Measurements from ENCODE around the gene HECTD4.

HECTD4 gene

GRCh38 chr12:112258926-112259325 is 123.3 kb downstream of the HECTD4 start:
- no peak for TF ChIP-seq CTCF (IDR thresholded peaks at IDR 0.05)

GRCh38 chr12:112256780-112257179 is 125.5 kb downstream of the HECTD4 start:
- TF ChIP-seq CTCF (IDR thresholded peaks at IDR 0.05), result no peak

- no peak for TF ChIP-seq CTCF (IDR thresholded peaks at IDR 0.05)
Observed at GRCh38 chr12:112252184-112252583, 130.0 kb downstream of the HECTD4 start.

GRCh38 chr12:112243255-112244110 is 138.7 kb downstream of the HECTD4 start:
- no peak for TF ChIP-seq CTCF (IDR thresholded peaks at IDR 0.05)

- no peak for TF ChIP-seq CTCF (IDR thresholded peaks at IDR 0.05)
Observed at GRCh38 chr12:112241176-112241575, 141.1 kb downstream of the HECTD4 start.

- TF ChIP-seq CTCF (IDR thresholded peaks at IDR 0.05), result no peak
Observed at GRCh38 chr12:112239881-112240280, 142.3 kb downstream of the HECTD4 start.

GRCh38 chr12:112239020-112239419 is 143.2 kb downstream of the HECTD4 start:
- no peak for TF ChIP-seq CTCF (IDR thresholded peaks at IDR 0.05)
